H1 (cell line): ENCODE results near the gene CELSR1.

ENCODE experiments used
- CTCF ChIP-seq, 3 experiments: IDR thresholded peaks; 1 replicate in 2 of 3; 2 replicates in 1 of 3; pipeline versions ENCODE4 v1.5.1 to v1.6.1; 2011; ENCODE audit warnings: low read length in 3 of 3, mild to moderate bottlenecking in 3 of 3, inconsistent platforms in 2 of 3, low read depth in 1 of 3, moderate library complexity in 1 of 3; ENCODE audit not compliant: insufficient read depth in 1 of 3; ENCODE audit errors: control extremely low read depth in 1 of 3
- EGR1 ChIP-seq: IDR thresholded peaks from 2 replicates; pipeline ENCODE4 v1.6.1; 2011; ENCODE audit warnings: low read depth, low read length, borderline replicate concordance
- GABPA ChIP-seq: IDR thresholded peaks from 2 replicates; pipeline ENCODE4 v1.6.1; 2011; ENCODE audit warnings: mild to moderate bottlenecking, low read length, moderate library complexity, borderline replicate concordance; ENCODE audit not compliant: insufficient read depth
- HDAC6 ChIP-seq: IDR thresholded peaks from one replicate; pipeline ENCODE4 v1.7.1; 2012; ENCODE audit warnings: low read depth, mild to moderate bottlenecking, inconsistent platforms, low read length, moderate library complexity
- POLR2A ChIP-seq, 2 experiments: IDR thresholded peaks; 1 replicate in 1 of 2; 2 replicates in 1 of 2; pipeline ENCODE4 v1.6.1; 2011; ENCODE audit warnings: low read depth in 2 of 2, low read length in 2 of 2, mild to moderate bottlenecking in 2 of 2; ENCODE audit errors: control extremely low read depth in 1 of 2
- SIRT6 ChIP-seq: IDR thresholded peaks from one replicate; pipeline ENCODE4 v1.7.1; 2012; ENCODE audit warnings: low read length, inconsistent platforms
- TAF1 ChIP-seq: IDR thresholded peaks from 2 replicates; pipeline ENCODE4 v1.6.1; 2011; ENCODE audit warnings: mild to moderate bottlenecking, low read depth, low read length

GRCh38 chr22:46376111-46376510 is 161.3 kb downstream of the CELSR1 start:
- TF ChIP-seq CTCF (IDR thresholded peaks at IDR 0.05; ENCODE audit: control extremely low read depth in 1 of 3, insufficient read depth in 1 of 3, low read depth in 1 of 3, low read length in 3 of 3) (no peak), SIRT6 (no peak), POLR2A (IDR thresholded peaks at IDR 0.05; ENCODE audit: control extremely low read depth in 1 of 2, low read depth in 2 of 2, low read length in 2 of 2) (no peak), HDAC6 (no peak), TAF1 (no peak), GABPA (no peak), EGR1 (no peak)
